ENCODE measurements around the gene ZNF319.

GRCh38 chr16:58046936-58047335 is 46.5 kb upstream of the ZNF319 start:
- TF ChIP-seq CTCF (IDR thresholded peaks at IDR 0.05) (no peak), POLR2AphosphoS5 (IDR thresholded peaks at IDR 0.05) (no peak), POLR2A (IDR thresholded peaks at IDR 0.05) (no peak)

Measured in suprapubic skin (tissue), 4 donors.